ENCODE data around the gene HOMER3. TPM values are rescaled to one million over a fixed set of nuclear protein-coding genes. Genes with fewer than 3 reads are reported as not detected.

Gene HOMER3
- total and polyA plus RNA-seq, 10 of the 15 experiments (the other 5 are each of a cell fraction or from before 2014, with no cell fraction given) = 0.18 to 10.6 (median 0.50) TPM; not detected in 2

- no peak for TF ChIP-seq ZNF592 (IDR thresholded peaks at IDR 0.05)
These were observed 21.0 kb upstream of the HOMER3 start (continued) for GRCh38 chr19:18961767-18962620.

- intact Hi-C loops (cut with micrococcal nuclease; ENCODE audit: unreplicated experiment) = no loop called here
These were observed 19.4 kb upstream of the HOMER3 start for GRCh38 chr19:18960370-18960769.

More at GRCh38 chr19:18960370-18960769, 19.4 kb upstream of the HOMER3 start:
- TF ChIP-seq PRDM15 (CRISPR knock-in tag; IDR thresholded peaks at IDR 0.05) (no peak), NFYB (IDR thresholded peaks at IDR 0.05; ENCODE audit: insufficient read depth, low read depth, low read length) (no peak), BCL11A (IDR thresholded peaks at IDR 0.05; ENCODE audit: low read depth, low read length) (no peak), MXI1 (IDR thresholded peaks at IDR 0.05; ENCODE audit: low read depth, low read length) (no peak)
- no peak for FAIRE-seq
- H3K9me3 ChIP-seq (replicated peaks; ENCODE audit: control insufficient read depth, insufficient read depth, low read length) = no peaks in the 10 kb centered on the region
- H3K36me3 ChIP-seq (ENCODE audit: control insufficient read depth in 2 of 2, insufficient read depth in 2 of 2, low read length in 1 of 2) = no peaks in the 10 kb centered on the region
- CTCF ChIA-PET = interaction anchor here (1.3 kb wide), 1 partner anchor 26 kb away, joined by 3 read pairs; no protein-coding TSS in a partner anchor
- H3K27ac ChIP-seq (ENCODE audit: control insufficient read depth, insufficient read depth) = no peak overlapping the region
- no peak for ATAC-seq
- no peak overlapping the region for H2AFZ ChIP-seq (ENCODE audit: control insufficient read depth, low read depth, low read length)
- no peaks in the 10 kb centered on the region for H3K4me1 ChIP-seq (ENCODE audit: control insufficient read depth, insufficient read depth, low read length)
- 70% methylated on average over 4 of the region's 4 CpGs for WGBS (ENCODE audit: insufficient coverage, insufficient replicate concordance, low lambda C conversion rate, missing lambda C conversion rate)
- H3K4me3 ChIP-seq = no peak overlapping the region
- SMC1A ChIA-PET (ENCODE audit: uncharacterized antibody, unreplicated experiment) = no interaction called here
- no peak overlapping the region for H3K9ac ChIP-seq (ENCODE audit: control insufficient read depth, insufficient read depth, low read length)
- H3K4me2 ChIP-seq (ENCODE audit: control insufficient read depth, insufficient read depth) = no peak overlapping the region
- in situ Hi-C loops (cut with MboI) = no loop called here
- no TSS peak for BruUV-seq (replicated peaks)
- H4K20me1 ChIP-seq (ENCODE audit: control insufficient read depth, insufficient read depth) = no peaks in the 10 kb centered on the region
- POLR2A ChIA-PET = no interaction called here
- no peaks in the 10 kb centered on the region for H3K79me2 ChIP-seq (ENCODE audit: control insufficient read depth, insufficient read depth, low read length)
- RAD21 ChIA-PET (ENCODE audit: unreplicated experiment) = no interaction called here
- no peak for DNase-seq (ENCODE audit: low read depth, low spot score)
- H3K27me3 ChIP-seq (replicated peaks in 1 of 2; ENCODE audit: control insufficient read depth in 2 of 2, insufficient read depth in 2 of 2, low read length in 1 of 2) = no peaks in the 10 kb centered on the region

Data from GM12878 (cell line).